Measurements from ENCODE around the gene TTC28.
"Not testable (repeated sequence)": the region's sequence is repeated elsewhere in the genome, so short reads cannot be mapped to it uniquely, and the experiment has no call there.

The TTC28 gene

DNA sequence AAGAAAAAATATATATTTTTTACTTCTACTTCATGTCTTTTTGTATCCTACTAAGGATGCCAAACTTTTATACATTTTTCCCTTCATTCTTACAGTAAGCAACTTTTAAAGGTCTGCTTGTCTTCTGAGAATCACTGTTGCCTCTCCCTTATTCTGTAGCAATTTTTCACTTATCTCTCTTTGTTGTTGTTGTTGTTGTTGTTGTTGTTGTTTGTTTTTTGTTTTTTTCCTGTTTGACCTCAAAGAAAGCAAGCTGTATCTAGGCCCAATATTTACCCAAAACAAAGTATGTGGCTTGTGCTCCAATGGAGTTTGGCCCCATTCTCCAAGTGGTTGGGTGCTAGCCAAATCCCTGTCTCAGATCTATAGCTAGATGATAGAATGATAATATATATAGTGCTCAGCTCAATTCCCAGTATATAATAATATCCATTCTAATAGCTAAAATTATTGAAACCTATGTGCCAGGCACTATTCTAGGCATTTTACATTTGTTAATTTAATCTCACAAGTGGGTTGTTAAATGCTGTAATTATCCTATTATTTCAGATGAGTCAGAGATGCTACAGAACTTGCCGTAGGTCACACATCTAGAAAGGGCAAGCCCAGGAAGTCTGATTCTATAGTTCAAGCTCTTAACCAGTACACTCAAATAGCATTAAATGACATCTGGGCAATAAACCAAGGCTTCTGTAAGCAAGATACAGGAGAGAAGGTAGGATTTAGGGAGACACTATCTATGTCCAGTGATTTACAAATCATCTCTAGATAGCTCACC lies 555.5 kb downstream of the TTC28 start:
- DNase-seq = no peak

- no peak for DNase-seq
Measured at GRCh38 chr22:28120691-28121592, 558.7 kb downstream of the TTC28 start.

DNA sequence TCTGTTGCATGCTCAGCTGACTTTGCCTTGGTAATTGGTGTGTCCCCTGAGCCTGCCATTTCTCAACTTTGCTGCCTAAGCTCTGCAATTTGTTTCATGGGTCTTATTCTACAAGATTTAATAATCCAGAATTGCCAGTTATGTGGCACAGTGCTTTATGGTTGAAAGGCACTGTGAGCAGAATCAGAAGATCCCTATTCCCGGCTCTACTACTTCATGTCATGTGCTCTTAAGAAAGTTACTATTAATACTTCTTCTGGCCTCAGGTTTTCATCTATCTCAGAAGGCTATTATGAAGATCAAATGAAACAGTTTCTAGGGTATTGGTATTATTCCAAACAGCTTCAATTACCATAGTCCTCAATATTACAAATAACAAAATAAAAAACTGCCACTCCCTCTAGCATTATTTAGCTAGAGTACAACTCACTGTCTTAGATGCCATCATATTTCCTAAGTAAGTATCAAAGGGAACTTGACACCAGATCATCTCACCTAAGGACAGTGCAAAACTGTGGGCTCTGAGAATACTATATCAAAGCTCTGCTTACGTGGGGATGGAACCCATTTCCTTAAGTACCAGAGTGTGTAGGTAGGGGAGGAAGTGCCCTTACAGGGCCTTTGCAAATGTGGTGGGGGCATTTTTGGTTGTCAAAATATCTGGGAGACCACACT lies 560.5 kb downstream of the TTC28 start:
- no peak for DNase-seq

DNA sequence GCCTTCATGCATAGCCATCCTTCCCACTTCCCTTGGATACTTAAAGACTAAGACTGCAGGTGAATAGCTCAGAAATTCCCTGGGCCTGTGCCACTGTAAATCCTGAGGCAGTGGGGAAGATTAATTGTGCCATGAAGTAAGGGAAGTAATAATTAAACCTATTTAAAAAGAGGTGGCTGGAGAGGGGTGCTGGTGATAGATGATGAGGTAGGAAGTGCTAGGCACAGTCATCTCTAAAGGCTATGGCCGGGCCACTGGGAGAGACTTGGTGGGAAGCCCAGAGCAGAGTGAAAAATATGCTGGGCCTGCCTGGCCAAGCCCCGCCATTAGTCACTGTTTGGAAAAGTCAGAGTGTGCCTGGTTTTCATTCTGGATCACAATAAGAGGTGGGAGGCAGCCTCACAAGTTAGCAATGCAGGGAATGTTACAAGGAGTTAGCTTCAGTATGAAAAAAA lies 563.4 kb downstream of the TTC28 start:
- DNase-seq = no peak

DNA sequence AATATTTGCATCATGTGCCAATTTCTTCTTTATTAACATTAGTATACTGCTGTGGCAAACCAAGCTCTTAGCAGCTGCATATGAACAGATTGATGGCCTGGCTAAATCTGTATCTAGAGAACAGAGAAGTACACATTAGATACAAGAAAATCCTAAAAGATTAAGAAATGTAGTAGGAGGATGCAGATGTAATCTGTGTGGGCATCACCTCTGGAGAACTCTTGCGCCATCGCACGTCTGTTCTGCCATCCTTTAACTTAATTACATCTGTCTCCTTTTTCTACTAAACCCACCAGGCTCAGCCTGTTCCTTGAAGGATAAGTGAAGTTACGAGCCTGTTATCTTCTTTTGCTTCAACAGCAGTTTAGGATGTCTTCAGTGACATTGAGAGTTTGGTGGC lies 564.2 kb downstream of the TTC28 start:
- no peak for DNase-seq

DNA sequence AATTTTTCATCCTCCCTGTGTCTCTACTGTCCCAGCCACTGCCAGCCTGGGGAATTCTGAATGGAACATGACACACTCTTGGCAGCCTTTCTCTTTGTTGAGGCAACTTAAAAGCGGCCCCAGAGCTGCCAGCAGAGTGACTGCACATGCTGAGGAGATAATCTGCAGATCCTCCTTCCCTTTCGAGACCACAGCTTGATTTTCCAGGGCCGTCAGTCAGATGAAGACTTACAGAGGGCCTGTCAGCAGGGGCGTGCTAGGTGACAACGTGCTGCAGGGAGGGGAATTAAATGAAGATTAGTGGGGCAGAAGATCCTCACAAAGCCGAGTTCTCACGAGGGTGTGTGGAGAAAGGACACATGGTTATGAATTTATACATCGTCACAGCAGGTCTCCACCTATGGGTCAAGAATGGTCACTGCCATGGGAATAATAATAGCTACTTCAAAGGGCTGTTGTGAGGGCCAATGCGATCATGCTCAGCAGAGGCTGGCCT lies 567.0 kb downstream of the TTC28 start:
- DNase-seq = no peak

- DNase-seq = no peak
Measured at GRCh38 chr22:28112190-28112544, 567.5 kb downstream of the TTC28 start.

DNA sequence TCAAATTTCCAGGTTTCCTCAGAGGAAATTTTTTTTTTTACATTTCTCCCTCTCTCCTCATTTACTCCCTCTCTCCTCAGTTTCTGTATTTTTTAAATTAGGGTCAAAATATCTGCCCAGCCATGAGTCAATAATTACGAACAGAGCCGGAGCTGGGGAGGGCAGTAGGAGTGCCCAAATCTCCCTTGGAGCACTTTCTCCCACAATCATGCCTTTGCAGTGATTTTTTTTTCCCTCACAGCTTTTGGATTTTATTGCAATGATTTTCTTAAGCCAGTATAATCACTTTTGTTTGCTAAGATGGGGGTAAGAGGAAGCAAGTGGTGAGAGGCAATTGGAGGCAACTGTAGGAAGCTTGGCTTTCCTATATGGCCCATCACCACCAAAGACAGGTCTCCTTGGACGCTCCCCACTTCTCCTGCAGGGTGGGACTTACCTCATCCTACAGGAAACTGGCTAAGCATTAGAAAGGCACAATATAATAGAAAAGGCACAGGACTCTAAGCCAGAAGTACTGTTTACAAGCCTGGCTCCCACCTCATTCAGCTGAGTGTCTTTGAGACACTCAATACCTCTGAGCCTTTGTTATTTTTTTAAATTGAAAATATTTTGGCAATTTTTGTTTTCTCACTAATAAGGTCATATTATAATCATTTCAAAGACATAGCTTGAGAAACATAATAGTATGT lies 568.0 kb downstream of the TTC28 start:
- DNase-seq = no peak

GRCh38 chr22:28108851-28109250 lies 570.8 kb downstream of the TTC28 start:
- DNase-seq = no peak

- DNase-seq = no peak
Measured at GRCh38 chr22:28106617-28107016, 573.0 kb downstream of the TTC28 start.

DNA sequence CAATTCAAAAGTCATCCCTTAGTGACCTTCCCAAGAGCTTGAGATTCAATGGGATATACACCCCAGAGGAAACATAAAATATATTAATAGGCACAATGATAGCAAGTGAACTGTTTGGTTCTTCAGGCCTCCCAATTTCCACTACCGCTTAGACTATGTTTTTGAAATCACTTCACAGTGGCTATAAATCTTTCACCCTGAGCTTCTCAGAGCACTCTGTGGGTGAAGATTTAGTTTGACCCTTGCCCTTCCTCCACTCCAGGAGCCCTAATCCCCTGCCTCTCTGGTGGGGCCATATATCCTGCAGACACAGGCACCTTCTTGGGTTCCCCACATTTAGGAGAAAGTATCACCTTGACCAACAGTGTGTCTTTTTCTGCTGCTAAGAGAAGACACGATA lies 573.7 kb downstream of the TTC28 start:
- no peak for DNase-seq

- DNase-seq = no peak
Measured at GRCh38 chr22:28105413-28105812, 574.2 kb downstream of the TTC28 start.

GRCh38 chr22:28103596-28103995 lies 576.0 kb downstream of the TTC28 start:
- DNase-seq = no peak

- DNase-seq = no peak
Measured at GRCh38 chr22:28102151-28102812, 577.4 kb downstream of the TTC28 start.

GRCh38 chr22:28097627-28098026 lies 582.0 kb downstream of the TTC28 start:
- no peak for DNase-seq

GRCh38 chr22:28096161-28096560 lies 583.5 kb downstream of the TTC28 start:
- no peak for DNase-seq

DNA sequence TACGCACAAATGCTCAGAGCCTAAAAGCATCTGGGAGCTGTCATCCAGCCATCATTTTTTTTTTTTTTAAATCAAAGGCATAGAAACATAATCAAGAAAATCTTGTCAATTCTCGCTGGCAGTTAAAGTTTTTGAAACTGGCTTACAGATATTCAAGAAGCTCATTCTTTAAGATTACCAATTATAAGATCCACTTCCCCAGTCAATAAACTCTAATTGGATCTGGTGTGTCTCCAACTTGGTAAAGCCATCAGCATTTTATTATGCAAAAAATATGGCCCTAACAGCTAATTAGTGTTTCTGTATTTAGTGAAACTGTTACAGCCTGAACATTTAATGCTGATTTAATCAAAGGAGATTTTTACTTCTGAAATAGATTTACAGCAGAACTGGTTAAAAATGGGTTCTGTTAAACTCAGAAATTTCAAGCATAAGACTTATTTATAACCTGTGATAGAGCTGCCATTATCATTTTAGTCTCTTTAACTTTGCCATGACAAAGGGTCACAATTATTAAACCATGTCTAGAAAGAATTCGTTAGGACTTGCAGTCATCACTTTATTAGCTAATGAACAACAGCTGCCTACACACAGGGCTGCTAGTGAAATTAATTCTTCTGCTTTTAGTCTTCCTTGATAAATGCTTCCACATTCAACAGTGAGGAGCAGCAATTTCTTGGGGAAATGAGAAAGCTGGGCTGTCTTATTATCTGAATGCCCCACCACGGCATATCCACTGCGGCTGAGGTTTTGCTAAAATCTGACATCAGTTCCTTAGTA lies 584.1 kb downstream of the TTC28 start:
- DNase-seq = no peak

GRCh38 chr22:28094771-28095170 lies 584.9 kb downstream of the TTC28 start:
- no peak for DNase-seq

DNA sequence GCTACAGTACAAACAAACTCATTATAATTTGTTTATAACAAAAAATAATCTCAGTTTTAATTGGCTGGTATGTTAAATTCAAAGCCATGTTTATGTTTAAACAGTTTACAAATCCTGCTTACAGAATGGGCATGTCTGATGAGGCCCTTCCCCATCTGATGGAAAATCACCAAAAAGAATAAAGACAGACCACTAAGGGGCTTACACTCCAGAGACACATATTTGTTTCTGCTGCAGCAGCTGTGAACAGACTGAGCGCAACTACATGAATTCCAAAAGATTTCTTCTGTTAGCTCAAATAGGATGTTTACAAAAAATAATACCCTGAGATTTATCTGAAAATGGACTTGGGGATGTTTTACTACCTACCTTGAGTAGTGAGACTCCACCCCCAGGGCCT lies 585.9 kb downstream of the TTC28 start:
- DNase-seq = no peak

GRCh38 chr22:28091486-28091885 lies 588.2 kb downstream of the TTC28 start:
- DNase-seq = no peak

DNA sequence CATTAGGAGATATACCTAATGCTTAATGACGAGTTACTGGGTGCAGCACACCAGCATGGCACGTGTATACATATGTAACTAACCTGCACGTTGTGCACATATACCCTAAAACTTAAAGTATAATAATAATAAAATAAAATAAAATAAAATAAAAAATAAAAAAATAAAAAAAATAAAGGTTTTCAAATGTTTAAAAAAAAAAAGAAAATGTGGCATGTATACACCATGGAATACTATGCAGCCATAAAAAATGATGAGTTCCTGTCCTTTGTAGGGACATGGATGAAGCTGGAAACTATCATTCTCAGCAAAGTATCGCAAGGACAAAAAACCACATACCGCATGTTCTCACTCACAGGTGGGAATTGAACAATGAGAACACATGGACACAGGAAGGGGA lies 590.1 kb downstream of the TTC28 start:
- DNase-seq = not testable (repeated sequence)

Data from SIG-M5 (cell line).